Activated T-cell treated with anti-CD3 and anti-CD28 coated beads for 48 hours (primary cell): ENCODE results near the gene PRB2.
"Not testable (repeated sequence)": the region's sequence is repeated elsewhere in the genome, so short reads cannot be mapped to it uniquely, and the experiment has no call there.

ENCODE experiments used
- DNase-seq: peaks from one replicate; pipeline ENCODE4 v3.0.0-alpha.2; 2020; ENCODE audit warnings: low read depth

The PRB2 gene

DNA sequence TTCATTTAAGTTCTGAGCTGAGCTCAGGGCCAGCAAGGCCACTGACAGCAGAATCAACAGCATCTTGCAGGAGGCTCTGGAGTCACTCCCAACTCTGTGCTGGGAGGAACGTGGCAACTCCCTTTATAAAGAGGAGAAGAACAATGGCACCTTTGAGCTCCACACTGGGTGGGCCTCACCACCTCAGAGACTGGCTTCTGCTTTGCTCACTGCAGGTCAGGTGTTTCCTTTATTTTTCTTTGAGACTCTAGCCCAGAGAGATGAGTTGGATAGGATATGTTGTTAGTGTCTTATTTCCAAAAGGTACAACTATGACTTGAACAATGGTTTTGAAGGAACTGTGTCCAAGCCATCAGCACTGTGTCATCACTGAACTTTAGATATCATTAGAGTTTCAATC lies at the start of gene PRB2:
PRB2 (minus strand) TSS at position 101 of the 400 bp plus-strand sequence; CDS start at position 63, 38 bp downstream.
- not testable (repeated sequence) for DNase-seq

- no peak for DNase-seq
These were observed 42.6 kb upstream of the PRB2 start for GRCh38 chr12:11437966-11438365.

DNA sequence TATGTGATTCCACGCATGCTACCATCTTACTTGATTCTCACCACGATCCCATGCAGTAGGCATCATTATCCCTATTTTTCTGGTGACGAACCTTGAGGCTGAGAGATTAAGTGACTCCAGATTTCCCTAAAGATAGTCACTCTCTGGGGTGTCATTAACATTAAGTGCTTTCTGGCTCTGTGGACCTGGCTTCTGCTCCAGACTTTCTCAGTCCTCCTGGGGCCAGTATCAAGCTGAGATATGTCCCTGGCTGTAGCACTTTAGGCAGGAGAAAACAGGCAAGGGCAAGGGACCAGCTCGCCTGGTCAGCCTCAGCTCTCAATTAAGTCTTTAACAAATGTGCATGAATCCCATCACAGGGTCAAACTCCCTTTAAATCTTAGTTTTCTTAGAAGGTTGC lies 38.3 kb upstream of the PRB2 start:
- no peak for DNase-seq

DNA sequence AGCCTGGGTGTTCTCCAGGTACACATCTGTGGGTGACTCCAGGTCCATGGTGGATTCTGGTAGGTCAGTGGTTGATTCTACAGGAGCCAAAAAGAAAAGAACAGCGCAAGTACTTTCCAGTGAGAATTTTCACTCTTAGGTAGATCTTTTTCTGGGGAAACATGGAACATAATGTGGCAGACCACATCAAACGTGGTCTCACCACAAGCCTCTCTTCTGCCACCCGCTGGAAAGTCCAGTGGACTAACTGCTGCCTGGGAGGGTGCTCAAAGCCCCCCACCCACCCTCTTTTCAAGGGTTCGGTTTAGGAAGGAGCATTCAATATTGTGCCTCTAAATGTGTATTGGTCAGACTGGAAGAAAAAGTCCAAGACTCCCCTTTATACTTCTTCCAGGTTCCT lies 36.1 kb upstream of the PRB2 start:
- no peak for DNase-seq

- no peak for DNase-seq
These were observed 32.0 kb upstream of the PRB2 start for GRCh38 chr12:11427341-11427740.

DNA sequence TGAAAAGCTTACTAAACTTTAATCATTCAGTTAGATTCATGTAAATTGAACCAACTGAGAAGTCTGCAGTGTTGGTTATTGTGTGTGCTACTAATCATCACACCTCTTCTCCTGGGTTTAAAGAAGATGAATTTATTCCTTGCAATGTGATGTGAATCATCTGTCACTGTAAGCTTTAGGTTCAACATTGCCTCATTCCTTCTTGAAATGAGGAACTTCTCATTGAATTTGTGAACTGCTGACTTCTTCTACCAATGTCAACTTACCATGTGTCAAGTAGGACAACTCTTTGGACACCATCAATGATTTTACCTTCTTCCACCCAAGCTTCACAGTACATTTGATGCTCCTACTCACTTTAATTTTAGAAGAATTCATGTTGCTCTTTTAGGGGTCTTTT lies 17.4 kb upstream of the PRB2 start:
- DNase-seq: no peak

- no peak for DNase-seq
These were observed 12.7 kb upstream of the PRB2 start for GRCh38 chr12:11408096-11408495.

GRCh38 chr12:11397366-11397765 lies 2.0 kb upstream of the PRB2 start:
- DNase-seq: no peak

GRCh38 chr12:11391456-11391855 lies 3.9 kb downstream of the PRB2 start:
- not testable (repeated sequence) for DNase-seq

GRCh38 chr12:11377420-11377819 lies 17.9 kb downstream of the PRB2 start:
- not testable (repeated sequence) for DNase-seq

DNA sequence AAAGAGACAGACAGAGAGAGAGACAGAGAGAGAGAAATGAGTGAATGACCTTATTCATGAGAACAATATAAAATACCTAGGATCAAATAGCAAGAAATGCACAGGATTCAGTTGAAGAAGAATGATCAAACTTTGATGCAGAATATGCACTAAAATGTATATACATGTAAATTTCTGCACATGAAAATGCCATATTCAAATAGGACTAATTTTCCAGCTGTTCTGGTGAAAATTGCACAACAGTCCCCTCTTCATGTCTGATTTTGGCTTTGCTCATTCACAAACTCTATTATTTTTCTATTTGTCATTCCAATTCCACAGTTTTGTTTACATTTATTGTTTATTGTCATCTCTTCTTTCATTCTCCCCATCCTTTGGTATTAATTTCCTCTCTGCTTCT lies 34.2 kb downstream of the PRB2 start:
- DNase-seq: no peak

GRCh38 chr12:11360205-11360883 lies 35.0 kb downstream of the PRB2 start:
- DNase-seq: not testable (repeated sequence)

GRCh38 chr12:11351736-11352135 lies 43.6 kb downstream of the PRB2 start:
- DNase-seq: not testable (repeated sequence)

- no peak for DNase-seq
These were observed 46.9 kb downstream of the PRB2 start for GRCh38 chr12:11348439-11348838.

- no peak for DNase-seq
These were observed 47.6 kb downstream of the PRB2 start for GRCh38 chr12:11347810-11348209.

DNA sequence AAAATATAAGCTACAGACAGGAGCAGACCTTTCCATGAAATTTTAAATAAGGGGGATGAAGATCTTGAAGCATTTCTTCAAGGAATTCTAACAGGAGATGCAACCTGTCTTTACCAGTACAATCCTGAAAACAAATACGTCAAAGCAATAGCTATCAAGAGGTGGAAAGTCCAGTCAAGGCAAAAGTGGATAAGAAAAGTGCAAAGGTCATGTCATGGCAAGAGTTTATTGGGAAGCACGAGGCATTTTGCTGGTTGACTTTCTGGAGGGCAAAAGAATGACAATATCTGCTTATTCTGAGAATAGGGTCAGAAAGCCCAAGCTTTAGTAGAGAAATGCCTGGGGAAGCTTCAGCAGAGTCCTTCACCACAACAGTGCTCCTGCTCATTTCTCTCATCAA lies 50.9 kb downstream of the PRB2 start:
- no peak for DNase-seq
